ENCODE results near the gene GLRX. TPM values are rescaled to one million over a fixed set of nuclear protein-coding genes. Genes with fewer than 3 reads are reported as not detected.

The GLRX gene
- total RNA-seq, 1 donor from 2014 or later: 63.3 TPM

GRCh38 chr5:95783661-95784060 is 38.9 kb downstream of the GLRX start:
- intact Hi-C loops (cut with DNase I): no loop called here
- TF ChIP-seq POLR2A (IDR thresholded peaks at IDR 0.05) (no peak), CTCF (IDR thresholded peaks at IDR 0.05) (no peak)
- no peak for DNase-seq (ENCODE audit: extremely low spot score in 2 of 2)
- Histone ChIP-seq H3K27me3 (no peaks in the 10 kb centered on the region), H3K4me3 (no peak overlapping the region), H3K36me3 (no peaks in the 10 kb centered on the region), H3K4me1 (peaks cover 6% of the 10 kb centered on the region), H3K27ac (no peak overlapping the region), H3K9me3 (no peaks in the 10 kb centered on the region)

GRCh38 chr5:95782181-95782580 is 40.3 kb downstream of the GLRX start:
- Histone ChIP-seq H3K27me3 (no peaks in the 10 kb centered on the region), H3K4me3 (no peak overlapping the region), H3K4me1 (peaks cover 6% of the 10 kb centered on the region), H3K36me3 (no peaks in the 10 kb centered on the region), H3K27ac (no peak overlapping the region), H3K9me3 (no peaks in the 10 kb centered on the region)
- TF ChIP-seq CTCF (IDR thresholded peaks at IDR 0.05): no peak
- DNase-seq (ENCODE audit: extremely low spot score in 2 of 2): no peak
- intact Hi-C loops (cut with DNase I): no loop called here

GRCh38 chr5:95781101-95781583 is 41.4 kb downstream of the GLRX start:
- no peaks in the 10 kb centered on the region for H3K9me3 ChIP-seq
- no peaks in the 10 kb centered on the region for H3K36me3 ChIP-seq
- no peak overlapping the region for H3K4me3 ChIP-seq
- H3K27ac ChIP-seq: peak overlapping the region; percentile 38
- no peak for DNase-seq (ENCODE audit: extremely low spot score in 2 of 2)
- TF ChIP-seq POLR2AphosphoS5 (IDR thresholded peaks at IDR 0.05; ENCODE audit: insufficient read depth in 1 of 2, low read depth in 1 of 2) (peak in 1 of 2 donors; percentile 41), CTCF (IDR thresholded peaks at IDR 0.05) (peak; percentile 89 to 95 (median 90)), POLR2A (IDR thresholded peaks at IDR 0.05) (no peak)
- intact Hi-C loops (cut with DNase I): loop anchor here (2.0 kb wide), 1 partner anchor 66 kb away; no protein-coding TSS in a partner anchor
- no peaks in the 10 kb centered on the region for H3K27me3 ChIP-seq
- peaks cover 6% of the 10 kb centered on the region for H3K4me1 ChIP-seq

- H3K4me1 ChIP-seq: peaks cover 6% of the 10 kb centered on the region
- DNase-seq (ENCODE audit: extremely low spot score in 2 of 2): no peak
- H3K36me3 ChIP-seq: no peaks in the 10 kb centered on the region
- H3K9me3 ChIP-seq: no peaks in the 10 kb centered on the region
- intact Hi-C loops (cut with DNase I): loop anchor here (2.0 kb wide), 1 partner anchor 66 kb away; no protein-coding TSS in a partner anchor
- TF ChIP-seq POLR2A (IDR thresholded peaks at IDR 0.05): no peak
- no peak for TF ChIP-seq POLR2AphosphoS5 (IDR thresholded peaks at IDR 0.05; ENCODE audit: insufficient read depth in 1 of 2, low read depth in 1 of 2)
- TF ChIP-seq CTCF (IDR thresholded peaks at IDR 0.05): no peak
- no peak overlapping the region for H3K4me3 ChIP-seq
- H3K27me3 ChIP-seq: no peaks in the 10 kb centered on the region
- peak overlapping the region; percentile 38 for H3K27ac ChIP-seq
These were observed 41.9 kb downstream of the GLRX start for GRCh38 chr5:95780597-95780996.

GRCh38 chr5:95779611-95780010 is 42.9 kb downstream of the GLRX start:
- TF ChIP-seq CTCF (IDR thresholded peaks at IDR 0.05) (no peak), POLR2A (IDR thresholded peaks at IDR 0.05) (no peak), POLR2AphosphoS5 (IDR thresholded peaks at IDR 0.05; ENCODE audit: insufficient read depth in 1 of 2, low read depth in 1 of 2) (no peak)
- Histone ChIP-seq H3K36me3 (no peaks in the 10 kb centered on the region), H3K27ac (no peak overlapping the region), H3K27me3 (no peaks in the 10 kb centered on the region), H3K4me3 (no peak overlapping the region), H3K9me3 (no peaks in the 10 kb centered on the region), H3K4me1 (peaks cover 6% of the 10 kb centered on the region)
- intact Hi-C loops (cut with DNase I): loop anchor here (2.0 to 5.0 kb wide), 2 partner anchors 67 to 112 kb away; no protein-coding TSS in a partner anchor
- no peak for DNase-seq (ENCODE audit: extremely low spot score in 2 of 2)

All from vagina (tissue), 2 donors.